ENCODE data around the gene DKK1.

DKK1 gene, protein sequence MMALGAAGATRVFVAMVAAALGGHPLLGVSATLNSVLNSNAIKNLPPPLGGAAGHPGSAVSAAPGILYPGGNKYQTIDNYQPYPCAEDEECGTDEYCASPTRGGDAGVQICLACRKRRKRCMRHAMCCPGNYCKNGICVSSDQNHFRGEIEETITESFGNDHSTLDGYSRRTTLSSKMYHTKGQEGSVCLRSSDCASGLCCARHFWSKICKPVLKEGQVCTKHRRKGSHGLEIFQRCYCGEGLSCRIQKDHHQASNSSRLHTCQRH

DNA sequence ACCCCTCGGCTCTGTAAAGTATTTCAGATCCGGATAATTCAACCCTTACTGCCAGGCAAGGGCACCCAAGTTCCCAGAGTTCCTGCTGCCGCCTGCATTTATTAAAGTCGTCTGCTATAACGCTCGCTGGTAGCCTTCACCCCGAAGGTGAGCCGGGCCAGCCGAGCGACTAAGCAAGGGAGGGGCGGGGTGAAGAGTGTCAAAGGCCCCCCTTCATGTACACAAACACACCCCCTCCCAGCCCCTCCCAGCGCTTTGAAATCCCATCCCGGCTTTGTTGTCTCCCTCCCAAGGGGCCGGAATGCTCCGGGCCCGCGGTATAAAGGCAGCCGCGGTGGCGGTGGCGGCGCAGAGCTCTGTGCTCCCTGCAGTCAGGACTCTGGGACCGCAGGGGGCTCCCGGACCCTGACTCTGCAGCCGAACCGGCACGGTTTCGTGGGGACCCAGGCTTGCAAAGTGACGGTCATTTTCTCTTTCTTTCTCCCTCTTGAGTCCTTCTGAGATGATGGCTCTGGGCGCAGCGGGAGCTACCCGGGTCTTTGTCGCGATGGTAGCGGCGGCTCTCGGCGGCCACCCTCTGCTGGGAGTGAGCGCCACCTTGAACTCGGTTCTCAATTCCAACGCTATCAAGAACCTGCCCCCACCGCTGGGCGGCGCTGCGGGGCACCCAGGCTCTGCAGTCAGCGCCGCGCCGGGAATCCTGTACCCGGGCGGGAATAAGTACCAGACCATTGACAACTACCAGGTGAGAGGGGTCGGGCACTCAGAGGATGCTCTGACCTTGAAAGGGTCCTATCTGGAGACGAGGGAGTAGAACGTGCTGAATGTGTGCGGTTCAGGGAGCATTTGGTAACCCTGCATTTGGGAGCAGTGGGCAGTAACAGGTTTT, at the start of gene DKK1:
DKK1 (plus strand) TSS at position 349 of the 889 bp plus-strand sequence; CDS start at position 503, 154 bp downstream.
- DNase-seq, result peak; percentile 46

DNA sequence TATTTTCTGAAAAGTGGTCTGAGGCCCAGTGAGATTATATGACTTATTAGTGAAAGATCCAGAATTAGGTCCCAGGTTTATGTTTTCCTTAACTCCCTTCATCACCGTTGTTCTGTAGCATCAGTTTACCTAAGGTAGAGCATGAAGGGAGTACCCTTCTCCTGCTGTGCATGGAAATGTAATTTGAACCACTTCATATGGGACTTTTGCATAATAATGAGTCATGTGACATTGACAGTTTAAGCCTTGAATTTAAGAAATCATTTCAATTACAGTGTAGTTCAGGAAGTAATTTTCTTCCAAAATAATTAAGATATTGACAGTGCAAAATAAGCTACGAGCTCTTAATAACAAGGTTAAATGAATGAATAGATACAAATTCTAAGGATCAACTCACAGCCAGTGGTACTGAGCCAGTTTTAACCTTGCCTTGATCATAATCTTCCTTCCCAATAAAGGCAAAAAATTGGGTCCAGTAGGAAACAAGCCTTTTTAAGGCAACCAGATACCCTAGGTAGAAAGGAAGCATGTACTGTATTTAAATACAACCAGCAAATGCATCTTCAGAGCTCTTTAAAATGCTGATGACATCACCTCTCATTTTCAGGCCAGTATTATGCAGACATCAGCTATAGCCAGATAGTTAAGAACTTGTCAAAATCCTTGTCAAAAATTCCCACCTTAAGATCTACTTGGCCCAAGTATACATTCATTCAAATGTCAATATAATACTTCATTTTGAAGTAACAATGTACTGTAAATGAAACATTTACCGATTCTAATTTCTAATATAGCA, 48.8 kb upstream of the DKK1 start:
- no peak for DNase-seq

DNA sequence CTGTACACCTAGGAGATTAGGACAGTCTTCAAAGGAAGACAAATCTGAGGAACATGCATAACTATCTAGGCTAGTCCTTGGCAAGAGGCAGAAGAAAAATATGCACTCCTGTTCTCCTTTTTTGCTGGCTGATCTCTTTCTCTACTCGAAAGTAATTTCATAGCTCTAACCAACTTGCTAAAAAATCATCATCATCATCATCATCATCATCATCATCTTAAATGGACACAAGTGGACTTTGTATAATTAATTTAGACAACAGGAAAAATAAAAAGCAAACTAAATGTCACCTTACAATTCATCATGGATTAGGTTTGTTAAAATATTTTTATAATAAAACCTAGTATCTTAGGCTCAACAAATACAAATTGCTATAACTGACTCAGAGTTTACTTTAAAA, 47.2 kb upstream of the DKK1 start:
- DNase-seq, result no peak

DNA sequence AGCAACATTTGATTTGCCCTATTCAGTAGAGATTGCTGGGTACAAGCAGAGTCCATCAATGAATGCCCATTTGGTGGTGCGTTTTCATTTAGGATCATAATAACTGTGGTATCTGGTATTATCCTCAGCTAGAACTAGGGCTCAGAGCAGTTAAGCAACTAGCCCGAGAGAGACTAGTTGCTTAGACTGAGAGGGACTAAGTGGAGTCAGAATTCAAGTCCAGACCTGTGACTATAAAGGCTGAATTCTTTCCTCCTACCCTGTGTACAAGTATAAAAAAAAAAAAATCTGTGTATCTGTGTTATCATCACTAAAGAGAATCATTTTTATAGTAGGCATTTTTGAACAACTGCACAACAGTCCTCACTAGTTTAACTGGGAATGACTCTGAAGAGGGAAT, 45.3 kb upstream of the DKK1 start:
- no peak for DNase-seq

DNA sequence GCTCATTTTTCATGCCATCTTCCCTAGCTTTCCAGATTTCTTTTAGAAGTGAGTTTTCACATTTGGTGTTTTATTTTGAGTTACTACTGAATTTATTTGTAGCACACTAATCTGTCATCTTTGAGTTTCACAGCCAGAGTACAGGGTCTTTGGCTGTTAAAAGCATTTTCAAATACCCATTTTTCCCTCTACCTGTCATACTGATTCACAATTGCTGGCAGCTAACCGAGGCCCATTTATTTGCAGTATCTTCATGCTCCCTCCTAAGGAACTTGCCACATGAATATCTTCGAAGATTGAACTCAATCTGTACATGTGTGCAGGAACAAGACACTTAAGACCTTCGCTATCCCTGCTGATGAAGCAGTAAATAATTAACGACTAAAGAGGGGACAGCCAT, 44.8 kb upstream of the DKK1 start:
- no peak for DNase-seq

DNA sequence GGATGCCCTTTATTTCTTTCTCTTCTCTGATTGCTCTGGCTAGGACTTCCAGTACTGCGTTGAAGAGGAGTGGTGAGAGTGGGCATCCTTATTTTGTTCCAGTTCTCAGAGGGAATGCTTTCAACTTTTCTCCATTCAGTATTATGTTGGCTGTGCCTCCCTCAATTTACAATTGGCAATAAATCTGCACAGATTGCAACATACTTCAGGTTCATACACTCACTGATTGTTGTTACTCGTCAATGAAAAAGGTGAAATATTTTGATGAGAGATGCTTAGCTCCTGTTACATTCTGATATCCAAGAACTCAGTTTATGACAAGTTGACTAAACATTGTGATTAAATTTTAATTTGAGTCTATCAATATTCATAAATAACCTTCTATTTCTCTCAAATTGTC, 37.9 kb upstream of the DKK1 start:
- no peak for DNase-seq

DNA sequence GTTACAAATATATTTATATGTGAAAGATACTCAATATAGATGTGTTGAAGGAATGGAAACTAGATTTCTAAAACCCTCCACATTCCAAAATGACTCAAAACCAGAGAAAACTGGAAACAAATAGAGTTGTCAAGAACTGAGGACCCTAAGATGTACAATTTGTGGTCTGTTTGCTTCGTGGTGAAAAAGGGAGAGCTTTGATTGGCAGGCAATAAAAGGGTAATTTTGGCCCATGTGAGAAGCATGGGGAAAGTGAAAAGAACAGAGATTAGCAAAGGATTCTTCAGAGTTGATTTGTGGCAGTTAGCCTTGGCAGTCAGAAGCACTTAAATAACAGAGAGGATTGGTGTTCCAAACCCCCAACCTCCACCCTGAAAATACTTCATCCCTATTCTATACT, 37.1 kb upstream of the DKK1 start:
- no peak for DNase-seq

DNA sequence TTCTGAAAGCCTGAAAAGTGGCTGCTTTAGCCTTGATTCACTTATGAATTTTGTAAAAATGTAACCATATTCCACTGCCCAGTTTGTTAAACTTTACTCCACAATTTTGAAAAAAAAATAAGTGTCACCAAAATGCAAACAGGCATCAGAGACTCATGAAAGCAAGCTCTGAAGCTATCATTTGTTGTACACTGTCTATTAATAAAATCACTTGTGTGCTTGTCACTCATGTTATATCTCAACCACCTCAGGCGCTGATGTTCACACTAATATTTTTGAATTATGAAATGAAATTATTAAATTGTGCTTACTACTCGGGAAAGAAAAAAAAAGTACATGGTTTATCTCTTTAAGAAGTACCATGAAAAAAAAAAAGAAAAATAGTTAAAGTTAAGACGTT, 34.5 kb upstream of the DKK1 start:
- no peak for DNase-seq

DNA sequence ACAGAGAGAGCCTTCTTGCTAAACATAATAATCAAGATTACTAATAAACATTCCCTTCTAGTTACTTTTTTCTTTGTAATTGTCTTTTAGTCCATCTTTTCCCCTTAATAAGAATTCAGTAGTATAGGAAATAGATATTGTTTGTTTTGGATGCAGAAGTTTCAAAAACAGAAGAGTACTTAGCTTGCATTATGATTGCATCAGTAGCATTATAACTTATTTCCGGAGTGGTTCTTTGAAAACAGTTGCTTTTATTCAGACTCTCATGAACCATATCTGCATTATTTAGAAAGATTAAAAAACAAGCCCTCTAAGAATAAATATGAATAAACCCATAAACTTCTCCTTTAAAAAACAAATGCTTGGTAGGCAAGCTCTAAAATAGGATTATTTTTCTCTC, 34.0 kb upstream of the DKK1 start:
- no peak for DNase-seq

DNA sequence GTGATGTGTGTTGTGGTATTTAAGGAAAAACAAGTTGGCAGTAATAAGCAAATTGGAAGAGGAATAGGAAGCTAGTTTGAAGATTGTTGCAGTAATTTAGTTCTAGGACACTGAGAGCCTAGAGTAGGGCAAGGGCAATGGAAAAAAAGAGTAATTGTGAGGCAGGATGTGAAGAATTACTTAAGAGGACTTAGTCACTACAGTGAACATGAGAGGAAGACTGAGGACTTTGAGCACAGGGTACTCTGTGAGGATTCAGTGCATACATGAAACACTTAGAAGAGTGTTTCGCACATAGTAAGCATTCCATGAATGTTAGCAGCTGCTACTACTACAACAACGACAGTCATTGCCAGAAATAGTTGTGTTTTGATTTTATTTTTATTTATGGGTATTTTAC, 30.9 kb upstream of the DKK1 start:
- no peak for DNase-seq

DNA sequence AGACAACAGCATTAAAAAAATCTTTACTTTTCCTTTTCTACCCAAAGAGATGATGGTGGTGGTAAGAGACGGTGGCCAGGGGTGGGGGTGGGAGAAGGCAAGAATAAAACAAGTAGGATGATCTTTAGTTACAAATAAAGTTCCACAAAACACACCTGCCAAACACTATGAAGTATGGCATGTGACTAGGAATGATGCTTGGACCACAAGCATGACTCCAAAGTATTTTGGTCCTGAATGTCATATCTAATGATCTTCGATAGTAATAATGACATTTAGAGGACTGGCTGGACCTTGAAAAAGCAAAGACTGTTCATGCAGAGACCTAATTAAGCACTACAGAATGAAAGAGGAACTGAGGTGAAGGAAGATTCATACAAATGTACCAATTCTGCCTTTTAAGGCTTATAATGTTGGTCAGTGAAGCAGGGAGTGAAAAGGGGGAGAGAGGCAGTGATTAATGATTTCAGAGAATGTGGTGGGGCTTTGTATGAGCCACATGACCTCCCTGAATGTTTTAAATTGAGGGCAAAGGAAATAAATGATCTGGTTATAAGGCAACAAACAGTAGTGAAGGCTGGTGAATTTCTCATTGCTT, 29.6 kb upstream of the DKK1 start:
- no peak for DNase-seq

DNA sequence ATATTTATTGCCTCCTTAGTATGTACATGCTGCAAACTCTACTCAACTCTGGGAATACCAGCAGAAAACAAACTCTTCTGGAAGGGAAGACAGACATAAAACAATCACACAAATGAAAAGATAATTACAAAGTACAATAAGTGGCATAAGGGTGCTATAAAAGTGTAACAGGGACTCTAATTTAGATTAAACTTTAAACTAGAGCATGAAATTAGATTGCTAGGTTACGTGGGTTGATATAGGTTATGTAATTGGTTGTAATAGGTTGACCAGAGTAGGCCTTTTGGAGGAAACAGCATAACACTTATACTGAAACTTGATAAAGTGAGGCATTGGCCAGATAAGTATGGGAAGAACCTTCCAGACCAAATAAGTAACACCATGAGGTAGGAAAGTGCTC, 26.2 kb upstream of the DKK1 start:
- DNase-seq, result no peak

DNA sequence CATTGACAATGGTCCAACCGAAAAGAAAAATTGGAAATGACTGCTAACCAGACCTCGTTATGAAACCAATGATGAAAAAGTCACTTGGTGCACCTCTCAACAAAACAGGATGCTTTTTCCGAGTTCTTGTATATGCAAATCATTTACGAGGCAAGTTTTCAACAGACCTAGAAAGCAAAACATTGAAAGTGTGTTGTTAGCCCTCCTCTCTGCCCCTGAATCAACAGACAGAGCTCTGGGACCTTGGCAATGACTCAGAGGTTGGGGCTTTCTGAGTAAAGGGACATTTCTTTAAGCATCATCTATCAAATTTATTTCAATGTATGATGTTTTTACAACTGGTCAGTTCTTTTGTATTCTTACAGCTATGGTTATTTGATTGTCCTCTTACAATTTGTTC, 16.3 kb upstream of the DKK1 start:
- DNase-seq, result no peak

DNA sequence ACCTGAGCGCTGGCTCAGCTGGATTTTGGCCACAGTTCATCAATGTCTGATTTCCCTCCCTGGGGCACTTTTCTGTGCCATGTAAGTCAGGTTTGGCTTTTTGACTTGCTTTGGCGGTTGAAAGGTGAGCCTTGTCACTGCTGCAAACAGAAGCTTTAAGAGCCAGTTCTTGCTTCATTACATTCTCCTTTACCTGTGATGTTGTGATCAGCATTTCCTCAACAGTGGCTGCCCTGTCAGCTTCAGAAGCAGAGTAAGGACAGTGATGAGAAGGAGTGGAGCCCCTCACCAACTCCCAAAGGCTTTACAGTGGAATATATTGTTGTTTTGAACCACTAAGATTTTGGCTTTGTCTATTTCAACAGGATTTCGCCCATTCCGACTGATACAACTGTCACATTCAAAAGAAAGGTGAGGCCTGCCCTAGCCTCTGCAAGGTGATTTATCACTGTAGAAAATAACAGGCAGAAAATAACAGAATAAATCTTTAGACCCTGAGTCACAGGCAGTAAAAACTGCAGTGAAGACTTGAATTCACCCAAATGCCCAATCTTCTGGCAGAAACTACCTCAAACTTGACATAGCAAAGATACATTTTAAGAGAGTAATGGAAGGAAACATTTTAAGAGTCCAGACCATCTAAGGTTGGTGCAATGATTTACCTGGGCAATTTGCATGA, 13.3 kb upstream of the DKK1 start:
- DNase-seq, result no peak

DNA sequence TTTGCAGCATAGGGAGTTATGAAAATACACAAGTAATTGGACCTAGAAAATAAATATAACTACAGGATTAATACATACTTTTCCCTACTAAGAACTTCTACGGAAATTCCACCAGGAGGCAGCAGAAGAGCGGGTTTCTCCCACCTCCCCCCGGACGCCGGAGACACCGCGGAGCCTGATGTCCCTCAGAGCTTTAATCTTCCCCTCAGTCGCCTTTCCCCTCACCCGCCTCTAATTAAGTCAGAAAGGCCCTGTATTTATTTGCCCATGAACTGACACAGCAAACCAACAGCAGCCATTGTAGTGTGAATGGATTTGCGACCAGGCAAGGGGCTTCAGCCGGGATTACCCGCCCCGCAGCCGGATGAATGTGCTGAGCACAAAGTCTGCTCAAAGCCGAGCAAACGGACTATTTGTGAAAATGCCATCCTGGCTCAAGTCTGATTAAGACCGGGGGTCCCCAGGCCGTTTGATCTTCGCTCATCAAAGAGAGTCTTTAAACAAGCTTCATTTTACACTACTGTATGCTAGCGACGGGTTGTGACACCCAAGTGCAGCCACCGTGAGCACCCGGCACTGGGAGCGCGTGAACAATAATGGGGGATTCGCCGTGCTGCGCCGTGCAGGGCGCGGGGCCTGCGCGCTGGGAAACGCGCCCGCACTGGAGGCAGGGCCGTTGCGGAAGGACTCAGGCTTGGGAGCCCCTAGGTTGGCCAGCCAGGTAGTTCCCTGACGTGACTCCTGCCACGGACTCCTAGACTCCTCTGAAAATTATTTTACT, 5.6 kb upstream of the DKK1 start:
- peak; percentile 74 for DNase-seq

DNA sequence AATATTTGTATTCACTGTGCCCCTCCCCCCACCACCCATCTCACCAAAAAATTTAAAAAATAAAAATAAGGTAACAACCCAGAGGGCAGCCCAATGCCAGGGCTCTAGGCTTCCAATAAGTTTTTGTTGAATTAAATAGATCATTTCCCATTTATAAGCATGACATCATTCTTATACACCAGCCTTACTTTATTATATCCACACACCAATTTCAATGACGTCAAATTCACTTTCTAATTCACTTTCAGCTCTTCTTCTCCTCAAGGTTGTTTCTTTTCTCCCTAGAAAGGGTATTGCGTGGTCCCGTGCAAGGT, 1.2 kb upstream of the DKK1 start:
- no peak for DNase-seq

DNA sequence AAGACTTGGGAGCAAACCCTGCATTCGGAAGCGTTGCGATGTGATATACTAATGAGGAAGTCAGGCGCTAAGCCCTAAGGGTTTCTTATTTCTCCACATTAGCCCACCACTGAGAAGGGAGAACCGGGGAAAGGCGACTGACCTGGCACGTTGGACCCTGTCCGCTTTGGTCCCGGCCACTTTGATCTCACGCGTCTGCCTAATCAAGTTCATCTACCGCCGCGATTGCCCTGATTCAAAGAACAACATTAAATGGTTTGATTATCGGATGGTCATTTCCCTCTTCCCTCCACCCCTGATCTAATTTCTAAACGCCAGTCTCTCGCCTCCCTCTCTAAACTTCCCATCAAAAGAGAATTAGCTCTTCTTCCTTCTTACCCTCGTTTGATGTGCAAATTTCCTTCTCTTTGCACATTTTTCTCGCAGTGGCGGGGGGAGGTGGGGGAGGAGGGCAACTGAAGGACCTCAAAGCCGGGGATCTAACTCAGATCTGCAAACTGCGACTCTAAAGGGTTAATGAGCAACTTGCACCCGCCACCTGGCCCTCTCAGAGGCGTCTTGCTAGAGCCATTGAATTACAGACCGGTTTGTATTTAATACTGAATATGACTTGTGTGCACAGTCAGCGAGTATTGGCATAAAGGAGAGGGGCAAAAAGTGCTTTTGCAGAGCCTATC, 687 bp upstream of the DKK1 start:
- peak; percentile 24 for DNase-seq

DNA sequence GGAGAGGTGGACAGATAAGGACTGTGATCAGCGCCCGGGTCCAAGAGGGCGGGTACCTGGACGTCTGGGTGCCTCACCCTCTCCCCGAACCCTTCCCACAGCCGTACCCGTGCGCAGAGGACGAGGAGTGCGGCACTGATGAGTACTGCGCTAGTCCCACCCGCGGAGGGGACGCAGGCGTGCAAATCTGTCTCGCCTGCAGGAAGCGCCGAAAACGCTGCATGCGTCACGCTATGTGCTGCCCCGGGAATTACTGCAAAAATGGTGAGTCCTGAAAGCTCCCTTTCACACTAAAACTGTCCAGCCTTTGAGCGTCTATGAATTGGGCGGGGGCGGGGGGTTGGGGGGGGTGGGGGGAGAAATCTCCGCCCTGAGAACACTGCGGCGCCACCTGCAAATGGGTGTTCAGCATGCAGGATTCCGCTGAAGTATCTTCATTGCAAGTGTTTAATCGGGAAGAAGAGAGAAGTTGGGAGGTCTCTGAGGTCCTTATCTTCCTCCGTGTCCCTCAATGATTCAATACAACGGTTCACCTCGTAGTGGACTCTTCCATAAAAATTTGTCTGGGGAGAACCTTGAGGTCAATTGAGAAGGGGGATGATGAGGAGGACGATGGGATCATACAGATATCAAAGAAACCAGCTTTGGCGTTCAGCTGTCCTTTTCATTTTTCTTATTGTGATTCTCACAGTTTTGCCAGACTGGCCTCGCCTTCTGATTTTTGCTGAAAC, 906 bp downstream of the DKK1 start:
- peak; percentile 21 for DNase-seq

DNA sequence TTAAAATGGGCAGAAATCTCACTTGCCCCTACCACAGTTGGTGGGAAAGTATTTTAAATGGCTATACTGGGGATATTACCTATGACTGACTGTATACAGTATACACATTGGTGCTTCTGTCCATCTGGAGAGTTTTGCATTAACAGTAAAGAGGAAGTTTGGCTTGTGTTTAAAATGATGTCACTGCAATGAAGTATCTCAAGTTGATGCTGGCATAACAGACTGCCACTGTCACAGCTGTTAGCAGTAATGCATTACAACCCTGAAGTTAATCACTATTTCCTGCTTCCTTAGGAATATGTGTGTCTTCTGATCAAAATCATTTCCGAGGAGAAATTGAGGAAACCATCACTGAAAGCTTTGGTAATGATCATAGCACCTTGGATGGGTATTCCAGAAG, 1.9 kb downstream of the DKK1 start:
- DNase-seq, result no peak

DNA sequence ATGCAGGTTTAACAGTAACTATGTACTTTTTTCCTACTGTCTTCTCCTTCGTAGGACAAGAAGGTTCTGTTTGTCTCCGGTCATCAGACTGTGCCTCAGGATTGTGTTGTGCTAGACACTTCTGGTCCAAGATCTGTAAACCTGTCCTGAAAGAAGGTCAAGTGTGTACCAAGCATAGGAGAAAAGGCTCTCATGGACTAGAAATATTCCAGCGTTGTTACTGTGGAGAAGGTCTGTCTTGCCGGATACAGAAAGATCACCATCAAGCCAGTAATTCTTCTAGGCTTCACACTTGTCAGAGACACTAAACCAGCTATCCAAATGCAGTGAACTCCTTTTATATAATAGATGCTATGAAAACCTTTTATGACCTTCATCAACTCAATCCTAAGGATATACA, 2.4 kb downstream of the DKK1 start:
- DNase-seq, result no peak
